ENCODE data around the gene SPOUT1.
"Not testable (repeated sequence)": the region's sequence is repeated elsewhere in the genome, so short reads cannot be mapped to it uniquely, and the experiment has no call there.

The SPOUT1 gene

GRCh38 chr9:128829477-128830251 is at the start of gene SPOUT1:
TSS of gene SPOUT1 (minus strand) at chr9:128829794. CDS start at chr9:128829780, 14 bp downstream.
- FAIRE-seq, result no peak

- FAIRE-seq, result no peak
Measured at GRCh38 chr9:128877852-128878251, 48.3 kb upstream of the SPOUT1 start.

- FAIRE-seq, result not testable (repeated sequence)
Measured at GRCh38 chr9:128870941-128871265, 41.3 kb upstream of the SPOUT1 start.

GRCh38 chr9:128870128-128870940 is 40.7 kb upstream of the SPOUT1 start:
- no peak for FAIRE-seq

GRCh38 chr9:128863647-128864046 is 34.1 kb upstream of the SPOUT1 start:
- no peak for FAIRE-seq

GRCh38 chr9:128862401-128862851 is 32.8 kb upstream of the SPOUT1 start:
- no peak for FAIRE-seq

- no peak for FAIRE-seq
Measured at GRCh38 chr9:128861501-128861900, 31.9 kb upstream of the SPOUT1 start.

GRCh38 chr9:128860937-128861336 is 31.3 kb upstream of the SPOUT1 start:
- no peak for FAIRE-seq

GRCh38 chr9:128858476-128858875 is 28.9 kb upstream of the SPOUT1 start:
- not testable (repeated sequence) for FAIRE-seq

GRCh38 chr9:128854454-128854853 is 24.9 kb upstream of the SPOUT1 start:
- FAIRE-seq, result not testable (repeated sequence)

- not testable (repeated sequence) for FAIRE-seq
Measured at GRCh38 chr9:128852646-128853045, 23.1 kb upstream of the SPOUT1 start.

GRCh38 chr9:128851779-128852600 is 22.4 kb upstream of the SPOUT1 start:
- FAIRE-seq, result not testable (repeated sequence)

GRCh38 chr9:128851024-128851423 is 21.4 kb upstream of the SPOUT1 start:
- FAIRE-seq, result not testable (repeated sequence)

GRCh38 chr9:128847803-128848202 is 18.2 kb upstream of the SPOUT1 start:
- FAIRE-seq, result no peak

- FAIRE-seq, result no peak
Measured at GRCh38 chr9:128846680-128847030, 17.1 kb upstream of the SPOUT1 start.

- no peak for FAIRE-seq
Measured at GRCh38 chr9:128845186-128845931, 15.8 kb upstream of the SPOUT1 start.

GRCh38 chr9:128843171-128843570 is 13.6 kb upstream of the SPOUT1 start:
- not testable (repeated sequence) for FAIRE-seq

GRCh38 chr9:128841694-128842492 is 12.3 kb upstream of the SPOUT1 start:
- no peak for FAIRE-seq

- FAIRE-seq, result no peak
Measured at GRCh38 chr9:128840524-128840923, 10.9 kb upstream of the SPOUT1 start.

GRCh38 chr9:128838338-128838737 is 8.7 kb upstream of the SPOUT1 start:
- FAIRE-seq, result no peak

GRCh38 chr9:128836509-128837145 is 7.0 kb upstream of the SPOUT1 start:
- no peak for FAIRE-seq
